ENCODE measurements around the gene ABHD2.
"Not testable (repeated sequence)": the region's sequence is repeated elsewhere in the genome, so short reads cannot be mapped to it uniquely, and the experiment has no call there.

ABHD2 gene

DNA sequence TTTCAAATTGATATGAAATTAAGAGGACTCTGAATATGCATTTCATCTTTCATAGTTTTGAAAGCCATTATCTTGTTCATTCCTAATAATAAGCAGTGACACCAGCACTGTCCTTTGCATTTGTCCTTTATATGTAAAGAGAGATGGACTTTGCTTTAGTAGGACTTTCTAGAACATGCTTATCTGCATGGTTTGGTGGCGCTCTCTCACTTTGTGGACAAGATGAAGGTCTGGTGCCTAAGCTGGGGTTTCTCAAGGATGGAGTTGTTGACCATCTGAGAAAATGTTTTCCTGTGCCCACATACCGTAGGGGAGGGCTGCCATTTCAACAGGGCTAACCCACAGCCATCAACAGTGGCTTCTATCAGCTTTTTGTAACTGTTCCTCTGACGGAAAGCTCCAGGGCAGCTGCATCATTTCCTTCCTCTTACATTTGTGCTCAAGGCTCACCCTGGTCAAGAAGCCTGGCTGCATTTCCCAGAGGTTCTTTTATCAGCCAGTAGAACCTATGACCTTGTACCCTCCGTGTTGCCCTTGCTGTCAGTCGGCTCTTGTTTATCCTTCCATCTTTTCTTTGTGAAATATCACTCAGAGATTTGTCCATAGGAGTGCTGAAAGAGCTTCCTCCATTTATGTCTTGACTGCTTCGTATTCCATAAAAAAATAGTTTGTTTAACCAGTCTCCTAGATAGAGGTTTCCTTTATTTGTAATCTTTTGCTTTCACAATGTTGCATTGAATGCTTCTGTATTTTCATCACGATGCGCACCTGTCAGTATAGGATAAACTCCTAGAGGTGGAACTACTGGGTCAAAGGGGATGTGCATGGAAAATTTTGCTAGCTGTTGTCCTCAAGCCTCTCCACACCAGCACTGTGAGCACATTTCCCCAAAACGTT is 44.6 kb downstream of the ABHD2 start:
- H3K9me3 ChIP-seq (ENCODE audit: insufficient read depth, low read depth, low read length) = no peaks in the 10 kb centered on the region
- no peak for DNase-seq
- no peak overlapping the region for H2BK120ac ChIP-seq (ENCODE audit: insufficient read depth, low read length, poor library complexity)
- H3K4me2 ChIP-seq (ENCODE audit: low read length) = no peak overlapping the region
- peaks cover 4% of the 10 kb centered on the region for H3K79me1 ChIP-seq (ENCODE audit: low read length)
- H2BK5ac ChIP-seq (ENCODE audit: low read depth, low read length, poor library complexity) = no peak overlapping the region
- no peak overlapping the region for H3K23ac ChIP-seq (ENCODE audit: low read length)
- H3K36me3 ChIP-seq (ENCODE audit: control insufficient read depth in 1 of 2, insufficient read depth in 2 of 2, low read length in 2 of 2) = no peaks in the 10 kb centered on the region
- H2AK5ac ChIP-seq (ENCODE audit: low read length) = no peak overlapping the region
- H4K8ac ChIP-seq (ENCODE audit: low read depth, low read length) = no peak overlapping the region
- peaks cover 3% of the 10 kb centered on the region for H3K79me2 ChIP-seq (ENCODE audit: control insufficient read depth, insufficient read depth, low read length, poor library complexity)
- H3K9ac ChIP-seq (ENCODE audit: low read length) = no peak overlapping the region
- no CpG with 5 or more reads among the region's 9 CpGs for WGBS (ENCODE audit: extremely low coverage, insufficient coverage, insufficient read length)
- H3K18ac ChIP-seq (ENCODE audit: low read length) = no peak overlapping the region
- H4K91ac ChIP-seq (ENCODE audit: low read depth, low read length) = no peak overlapping the region
- peak overlapping the region; percentile 49 for H4K12ac ChIP-seq (ENCODE audit: low read depth, low read length)
- H2AFZ ChIP-seq (ENCODE audit: insufficient read depth, low read length, poor library complexity) = no peak overlapping the region
- no peak overlapping the region for H3K14ac ChIP-seq (ENCODE audit: low read length)
- no peak overlapping the region for H3K27ac ChIP-seq (ENCODE audit: low read depth, low read length)
- no peak overlapping the region for H2BK12ac ChIP-seq (ENCODE audit: low read length)
- no peaks in the 10 kb centered on the region for H3K27me3 ChIP-seq (ENCODE audit: insufficient read depth, low read length)
- H3K4ac ChIP-seq (ENCODE audit: low read depth, low read length) = no peak overlapping the region
- no peak overlapping the region for H3K4me3 ChIP-seq (ENCODE audit: low read depth, low read length)
- H3K4me1 ChIP-seq (ENCODE audit: control insufficient read depth in 1 of 2, insufficient read depth in 2 of 2, low read length in 2 of 2) = peaks cover 2 to 10% of the 10 kb centered on the region in 2 experiments

DNA sequence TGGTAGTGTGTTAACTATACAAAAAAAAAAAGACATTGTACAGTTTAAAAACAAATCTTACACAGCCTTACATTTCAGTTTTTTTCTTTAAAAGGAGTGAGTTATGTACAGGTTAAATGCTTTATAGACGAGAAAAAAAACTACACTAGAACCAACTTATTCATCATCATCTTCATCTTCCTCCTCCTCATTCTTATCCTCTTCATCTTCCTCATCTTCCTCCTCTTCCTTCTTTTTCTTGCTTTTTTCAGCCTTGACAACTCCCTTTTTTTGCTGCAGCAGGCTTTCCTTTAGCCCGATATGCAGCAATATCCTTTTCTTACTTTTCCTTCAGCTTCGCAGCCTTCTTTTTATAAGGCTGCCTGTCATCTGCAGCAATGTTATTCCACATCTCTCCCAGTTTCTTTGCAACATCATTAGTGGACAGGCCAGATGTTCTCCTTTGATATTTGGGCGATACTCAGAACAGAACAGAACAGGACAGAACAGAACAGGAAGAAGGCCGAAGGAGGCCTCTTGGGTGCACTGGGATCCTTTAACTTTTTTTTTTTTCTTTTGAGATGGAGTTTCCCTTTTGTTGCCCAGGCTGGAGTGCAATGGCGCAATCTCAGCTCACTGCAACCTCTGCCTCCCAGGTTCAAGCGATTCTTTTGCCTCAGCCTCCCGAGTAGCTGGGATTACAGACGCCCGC is 47.3 kb downstream of the ABHD2 start:
- H3K18ac ChIP-seq (ENCODE audit: low read length); H4K8ac ChIP-seq (ENCODE audit: low read depth, low read length); H3K9ac ChIP-seq (ENCODE audit: low read length); H3K36me3 ChIP-seq (ENCODE audit: control insufficient read depth in 1 of 2, insufficient read depth in 2 of 2, low read length in 2 of 2); H3K4me3 ChIP-seq (ENCODE audit: low read depth, low read length); H2BK120ac ChIP-seq (ENCODE audit: insufficient read depth, low read length, poor library complexity); H4K12ac ChIP-seq (ENCODE audit: low read depth, low read length); H3K9me3 ChIP-seq (ENCODE audit: insufficient read depth, low read depth, low read length); H4K91ac ChIP-seq (ENCODE audit: low read depth, low read length); H3K4ac ChIP-seq (ENCODE audit: low read depth, low read length); H3K79me1 ChIP-seq (ENCODE audit: low read length); H3K79me2 ChIP-seq (ENCODE audit: control insufficient read depth, insufficient read depth, low read length, poor library complexity); H2BK5ac ChIP-seq (ENCODE audit: low read depth, low read length, poor library complexity); DNase-seq; H3K4me2 ChIP-seq (ENCODE audit: low read length); H3K14ac ChIP-seq (ENCODE audit: low read length); H3K27me3 ChIP-seq (ENCODE audit: insufficient read depth, low read length); H2AK5ac ChIP-seq (ENCODE audit: low read length); H2BK12ac ChIP-seq (ENCODE audit: low read length); H3K27ac ChIP-seq (ENCODE audit: low read depth, low read length); H2AFZ ChIP-seq (ENCODE audit: insufficient read depth, low read length, poor library complexity); H3K23ac ChIP-seq (ENCODE audit: low read length): not testable (repeated sequence)
- H3K4me1 ChIP-seq (ENCODE audit: control insufficient read depth in 1 of 2, insufficient read depth in 2 of 2, low read length in 2 of 2) = peaks cover 6 to 12% of the 10 kb centered on the region in 2 experiments
- WGBS (ENCODE audit: extremely low coverage, insufficient coverage, insufficient read length) = no CpG with 5 or more reads among the region's 10 CpGs

DNA sequence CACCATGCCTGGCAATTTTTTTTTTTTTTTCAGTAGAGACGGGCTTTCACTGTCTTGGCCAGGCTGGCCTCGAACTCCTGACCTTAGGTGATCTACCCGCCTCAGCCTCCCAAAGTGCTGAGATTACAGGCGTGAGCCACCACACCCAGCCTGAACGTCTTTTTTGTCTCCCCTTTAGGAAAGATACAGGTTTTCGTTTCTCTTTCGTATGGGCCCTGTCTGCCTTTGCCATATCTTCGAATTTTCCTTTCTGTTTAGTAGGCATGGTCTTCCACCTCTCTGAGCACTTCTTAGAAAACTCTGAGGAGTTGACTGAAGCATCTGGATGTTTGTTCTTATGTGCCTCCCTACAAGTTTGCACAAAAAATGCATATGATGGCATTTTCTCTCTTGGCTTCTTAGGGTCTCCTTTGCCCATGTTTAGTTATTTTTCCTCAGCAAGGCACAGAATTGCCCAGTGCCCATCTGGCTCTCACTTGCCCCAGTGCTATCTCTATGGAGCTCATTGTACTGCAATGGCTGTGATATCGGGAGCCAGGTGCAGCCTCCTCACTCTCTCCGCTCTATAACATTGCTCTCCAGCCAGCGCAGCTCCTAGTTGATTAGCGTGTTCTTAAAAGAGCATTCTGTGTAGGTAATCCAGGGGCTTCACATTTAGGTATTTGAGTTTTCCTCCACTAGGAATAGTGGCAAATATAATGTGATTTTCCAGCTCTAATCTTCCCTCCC is 48.0 kb downstream of the ABHD2 start:
- no peak overlapping the region for H2AK5ac ChIP-seq (ENCODE audit: low read length)
- no peak overlapping the region for H3K4me3 ChIP-seq (ENCODE audit: low read depth, low read length)
- H3K4me2 ChIP-seq (ENCODE audit: low read length) = no peak overlapping the region
- no peak overlapping the region for H3K23ac ChIP-seq (ENCODE audit: low read length)
- H3K27ac ChIP-seq (ENCODE audit: low read depth, low read length) = no peak overlapping the region
- H2BK12ac ChIP-seq (ENCODE audit: low read length) = no peak overlapping the region
- peaks cover 3% of the 10 kb centered on the region for H3K79me2 ChIP-seq (ENCODE audit: control insufficient read depth, insufficient read depth, low read length, poor library complexity)
- no peaks in the 10 kb centered on the region for H3K9me3 ChIP-seq (ENCODE audit: insufficient read depth, low read depth, low read length)
- H3K9ac ChIP-seq (ENCODE audit: low read length) = no peak overlapping the region
- no peak overlapping the region for H2BK5ac ChIP-seq (ENCODE audit: low read depth, low read length, poor library complexity)
- H2BK120ac ChIP-seq (ENCODE audit: insufficient read depth, low read length, poor library complexity) = no peak overlapping the region
- peaks cover 6 to 12% of the 10 kb centered on the region in 2 experiments for H3K4me1 ChIP-seq (ENCODE audit: control insufficient read depth in 1 of 2, insufficient read depth in 2 of 2, low read length in 2 of 2)
- WGBS (ENCODE audit: extremely low coverage, insufficient coverage, insufficient read length) = no CpG with 5 or more reads among the region's 12 CpGs
- no peak overlapping the region for H3K4ac ChIP-seq (ENCODE audit: low read depth, low read length)
- H4K91ac ChIP-seq (ENCODE audit: low read depth, low read length) = no peak overlapping the region
- no peak overlapping the region for H2AFZ ChIP-seq (ENCODE audit: insufficient read depth, low read length, poor library complexity)
- H3K18ac ChIP-seq (ENCODE audit: low read length) = no peak overlapping the region
- H4K8ac ChIP-seq (ENCODE audit: low read depth, low read length) = no peak overlapping the region
- no peak overlapping the region for H4K12ac ChIP-seq (ENCODE audit: low read depth, low read length)
- peaks cover 4% of the 10 kb centered on the region for H3K79me1 ChIP-seq (ENCODE audit: low read length)
- H3K36me3 ChIP-seq (ENCODE audit: control insufficient read depth in 1 of 2, insufficient read depth in 2 of 2, low read length in 2 of 2) = peaks cover 1 to 7% of the 10 kb centered on the region in 2 experiments
- H3K14ac ChIP-seq (ENCODE audit: low read length) = no peak overlapping the region
- no peaks in the 10 kb centered on the region for H3K27me3 ChIP-seq (ENCODE audit: insufficient read depth, low read length)
- no peak for DNase-seq
